Psoas muscle (tissue), 8 donors: ENCODE data around the gene EFNA2. TPM values are rescaled to one million over a fixed set of nuclear protein-coding genes. Genes with fewer than 3 reads are reported as not detected.

ENCODE experiments used
- ATAC-seq, 4 donors: fragments of 200-7000 bp; cut with Tn5 transposase; one replicate each; pipeline ENCODE4 v1.9.1; 2020; ENCODE audit warnings: moderate library complexity in 3 of 4, mild to moderate bottlenecking in 2 of 4
- DNase-seq, 2 donors: peaks; one replicate each; pipeline ENCODE4 v3.0.0-alpha.2; 2020
- H3K27ac ChIP-seq: fragments of 200-600 bp; one replicate; pipeline ENCODE4 v1.8.0; 2022
- H3K27me3 ChIP-seq, 3 donors: fragments of 200-600 bp in 1 of 3; one replicate each; pipeline versions ENCODE4 v1.6.1 to v1.8.0; 2013 to 2022; ENCODE audit warnings: low read length in 2 of 3, mild to moderate bottlenecking in 2 of 3, moderate library complexity in 1 of 3; ENCODE audit not compliant: insufficient read depth in 3 of 3
- H3K36me3 ChIP-seq, 2 donors: fragments of 200-600 bp in 1 of 2; one replicate each; pipeline versions ENCODE4 v1.6.1 to v1.8.0; 2013 to 2022; ENCODE audit warnings: low read depth in 1 of 2, mild to moderate bottlenecking in 1 of 2, moderate library complexity in 1 of 2; ENCODE audit not compliant: insufficient read depth in 1 of 2
- H3K4me1 ChIP-seq: fragments of 200-600 bp; one replicate; pipeline ENCODE4 v1.8.0; 2022
- H3K4me3 ChIP-seq: fragments of 200-600 bp; one replicate; pipeline ENCODE4 v1.8.0; 2022; ENCODE audit warnings: mild to moderate bottlenecking
- H3K9me3 ChIP-seq: fragments of 200-600 bp; one replicate; pipeline ENCODE4 v1.8.0; 2022
- WGBS, 3 donors: extraction: QIAGEN DNeasy Blood & Tissue Kit; methylation state at CpG; one replicate each; pipeline versions ENCODE4 v1.1.6 to v1.1.7; 2013; 5-methylcytosine and 5-hydroxymethylcytosine counted together
- intact Hi-C, 2 donors: fragments of 100-400 bp; cut with DNase I; formaldehyde crosslinking; loops; one replicate each; pipeline versions ENCODE4 v1.11.0 to v1.14.2; 2022
- polyA plus RNA-seq, 3 donors: library from polyadenylated mRNA; stranded (reverse); fragments of 200-250 nt; gene quantifications; one replicate each; pipeline ENCODE4 v1.2.3, GENCODE V29; 2013
- total RNA-seq, 4 donors: library from RNA; stranded (reverse); fragmentation: NEBNext Ultra II Directional in 2 of 4; extraction: Animal tissue kit (Norgen Biotek cat#: 25700) in 2 of 4; gene quantifications; one replicate each; pipeline versions ENCODE4 v1.2.1 to v1.2.4, GENCODE V29; 2021 to 2023
- TF ChIP-seq, protein P1 (sequence below): fragments of 200-600 bp; IDR thresholded peaks from one replicate; pipeline ENCODE4 v1.8.0; 2022; ENCODE audit warnings: antibody characterized with exemption
- donor health status: healthy with polysubstance abuse.
- donor health status: DM: no; HTN: no; CAD: no; lungs with moderate emphysema.
- donor health status: Bipolar disorder and iron deficiency.
- donor health status: healthy.
- donor health status: DM: yes; HTN: yes; CAD: no.
- donor health status: DM: no; HTN: no; CAD: no.
- donor health status: DM: no; HTN: no; CAD: no.
- donor health status: DM: yes; HTN: yes; CAD: no.

The EFNA2 gene
- total and polyA plus RNA-seq, 7 donors = not detected

DNA sequence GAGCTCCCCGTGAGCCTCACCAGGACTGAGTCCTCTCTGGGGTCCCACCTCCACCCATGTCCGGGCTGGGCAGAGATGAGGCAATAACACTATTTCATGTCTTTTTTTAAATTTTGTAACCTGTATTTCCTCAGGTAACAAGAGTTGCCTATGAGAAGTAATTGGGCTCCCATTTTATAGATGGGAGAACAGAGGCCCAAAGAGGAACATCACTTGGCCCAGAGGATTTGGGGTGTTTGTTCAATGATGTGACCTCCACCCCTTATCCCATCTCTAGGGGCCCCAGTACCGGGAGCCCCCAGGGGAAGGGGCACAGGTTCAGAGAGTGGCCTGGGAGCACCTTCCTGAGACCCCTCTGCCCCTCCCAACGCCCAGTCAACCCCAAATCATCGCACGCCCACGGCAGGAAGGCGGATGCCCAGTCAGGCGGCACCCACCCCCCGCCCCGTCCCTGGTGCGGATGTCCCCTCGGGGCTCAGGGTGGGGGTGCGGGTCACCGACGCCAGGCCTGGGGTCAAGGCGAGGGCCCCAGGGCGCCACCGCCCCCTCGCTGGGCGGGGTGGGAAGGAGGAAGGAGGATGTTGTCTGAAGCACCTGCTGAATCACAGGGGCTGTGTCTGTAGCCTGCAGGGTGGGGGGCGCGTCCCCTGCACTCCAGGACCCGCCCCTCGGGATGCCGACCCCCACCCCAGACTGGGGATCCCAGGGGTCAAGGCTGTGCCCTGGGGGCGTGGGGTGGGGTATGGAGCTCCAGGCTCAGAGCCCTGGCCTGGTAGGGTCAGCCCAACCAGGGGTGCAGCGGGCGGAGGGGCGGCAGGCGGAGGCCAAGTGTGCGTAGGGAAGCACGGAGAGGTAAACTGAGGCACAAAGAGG lies 25.6 kb upstream of the EFNA2 start:
- peaks cover 52% of the 10 kb centered on the region for H3K4me1 ChIP-seq
- H3K27me3 ChIP-seq = no peaks in the 10 kb centered on the region
- H3K4me3 ChIP-seq = peak overlapping the region; percentile 78
- no peaks in the 10 kb centered on the region for H3K9me3 ChIP-seq
- H3K27ac ChIP-seq = peak overlapping the region; percentile 85
- intact Hi-C loops = no loop called here
- TF ChIP-seq, protein P1, sequence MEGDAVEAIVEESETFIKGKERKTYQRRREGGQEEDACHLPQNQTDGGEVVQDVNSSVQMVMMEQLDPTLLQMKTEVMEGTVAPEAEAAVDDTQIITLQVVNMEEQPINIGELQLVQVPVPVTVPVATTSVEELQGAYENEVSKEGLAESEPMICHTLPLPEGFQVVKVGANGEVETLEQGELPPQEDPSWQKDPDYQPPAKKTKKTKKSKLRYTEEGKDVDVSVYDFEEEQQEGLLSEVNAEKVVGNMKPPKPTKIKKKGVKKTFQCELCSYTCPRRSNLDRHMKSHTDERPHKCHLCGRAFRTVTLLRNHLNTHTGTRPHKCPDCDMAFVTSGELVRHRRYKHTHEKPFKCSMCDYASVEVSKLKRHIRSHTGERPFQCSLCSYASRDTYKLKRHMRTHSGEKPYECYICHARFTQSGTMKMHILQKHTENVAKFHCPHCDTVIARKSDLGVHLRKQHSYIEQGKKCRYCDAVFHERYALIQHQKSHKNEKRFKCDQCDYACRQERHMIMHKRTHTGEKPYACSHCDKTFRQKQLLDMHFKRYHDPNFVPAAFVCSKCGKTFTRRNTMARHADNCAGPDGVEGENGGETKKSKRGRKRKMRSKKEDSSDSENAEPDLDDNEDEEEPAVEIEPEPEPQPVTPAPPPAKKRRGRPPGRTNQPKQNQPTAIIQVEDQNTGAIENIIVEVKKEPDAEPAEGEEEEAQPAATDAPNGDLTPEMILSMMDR = no peak
- peaks cover 7 to 34% of the 10 kb centered on the region in 2 donors for H3K36me3 ChIP-seq
- peak; percentile 4 to 13 (median 12) for ATAC-seq
- WGBS, 3 donors = 25 to 32% (median 28%) methylated on average over 28 to 33 of the region's 33 CpGs
- DNase-seq = peak in 1 of 2 donors; percentile 60

DNA sequence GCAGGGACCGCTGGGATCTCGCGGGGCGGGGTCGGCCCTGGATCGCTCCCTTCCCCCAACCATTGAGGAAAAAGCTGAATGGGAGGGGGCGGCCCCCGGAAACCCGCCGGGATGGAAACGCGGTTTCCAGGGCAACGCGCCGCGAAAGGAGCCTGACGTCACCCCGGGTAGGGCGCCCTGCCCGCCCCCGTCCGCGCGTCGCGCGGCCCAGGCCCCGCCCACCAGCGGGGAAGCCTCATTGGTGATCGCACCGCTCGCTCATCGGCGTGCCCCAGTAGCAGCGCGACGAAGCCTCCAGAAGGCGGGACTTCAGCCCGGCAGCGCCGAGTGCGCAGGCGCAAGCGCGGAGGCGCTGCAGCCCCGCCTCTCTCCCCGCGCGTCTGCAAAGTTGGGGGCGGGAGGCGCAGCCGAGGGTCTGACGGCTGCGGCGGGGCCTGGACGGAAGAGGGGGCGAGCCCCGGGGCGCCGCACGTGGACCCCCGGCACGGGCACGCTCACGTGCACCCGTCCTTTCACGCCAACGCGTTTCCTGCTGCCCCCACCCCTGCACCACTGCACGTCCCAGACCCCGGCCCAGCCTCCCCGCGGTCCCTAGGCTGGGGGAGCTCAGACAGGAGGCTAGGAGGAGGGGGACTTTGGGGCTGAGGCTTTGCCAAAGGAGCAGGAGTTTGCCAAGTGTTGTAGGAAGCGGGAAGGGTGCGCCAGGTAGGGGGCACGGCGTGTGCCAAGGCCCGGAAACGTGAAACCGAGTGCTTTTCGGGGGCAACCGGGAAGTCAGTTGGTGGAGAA lies 24.7 kb upstream of the EFNA2 start:
- TF ChIP-seq, protein P1 = no peak
- no peaks in the 10 kb centered on the region for H3K27me3 ChIP-seq
- DNase-seq = peak; percentile 96 to 99
- H3K4me1 ChIP-seq = peaks cover 46% of the 10 kb centered on the region
- peaks cover 0 to 26% of the 10 kb centered on the region in 2 donors for H3K36me3 ChIP-seq
- peak overlapping the region; percentile 85 for H3K27ac ChIP-seq
- ATAC-seq = peak; percentile 67 to 84 (median 76)
- H3K9me3 ChIP-seq = no peaks in the 10 kb centered on the region
- intact Hi-C loops = no loop called here
- WGBS, 3 donors = 0 to 1% (median 0%) methylated on average over 73 to 83 of the region's 83 CpGs
- peak overlapping the region; percentile 78 for H3K4me3 ChIP-seq

DNA sequence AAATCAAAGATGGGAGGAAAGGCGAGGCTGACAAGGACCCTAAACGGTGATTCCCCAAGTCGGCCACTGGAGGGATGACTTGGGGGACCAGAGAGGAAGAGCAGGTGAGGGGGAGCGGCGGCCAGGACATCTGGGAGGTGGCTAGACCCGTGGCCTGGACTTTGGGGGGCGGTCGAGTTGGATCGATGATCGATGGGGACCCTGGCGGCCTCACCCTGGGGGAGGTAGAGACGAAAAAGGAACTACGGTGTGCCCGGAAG lies 24.2 kb upstream of the EFNA2 start:
- intact Hi-C loops = no loop called here
- TF ChIP-seq, protein P1 = no peak
- Histone ChIP-seq H3K27me3 (no peaks in the 10 kb centered on the region), H3K9me3 (no peaks in the 10 kb centered on the region), H3K36me3 (peaks cover 0 to 21% of the 10 kb centered on the region in 2 donors), H3K4me3 (peak overlapping the region; percentile 78), H3K27ac (peak overlapping the region; percentile 85), H3K4me1 (peaks cover 47% of the 10 kb centered on the region)
- 8 to 20% (median 13%) methylated on average over 14 of the region's 14 CpGs for WGBS, 3 donors
- no peak for ATAC-seq
- DNase-seq = peak in 1 of 2 donors; percentile 62

DNA sequence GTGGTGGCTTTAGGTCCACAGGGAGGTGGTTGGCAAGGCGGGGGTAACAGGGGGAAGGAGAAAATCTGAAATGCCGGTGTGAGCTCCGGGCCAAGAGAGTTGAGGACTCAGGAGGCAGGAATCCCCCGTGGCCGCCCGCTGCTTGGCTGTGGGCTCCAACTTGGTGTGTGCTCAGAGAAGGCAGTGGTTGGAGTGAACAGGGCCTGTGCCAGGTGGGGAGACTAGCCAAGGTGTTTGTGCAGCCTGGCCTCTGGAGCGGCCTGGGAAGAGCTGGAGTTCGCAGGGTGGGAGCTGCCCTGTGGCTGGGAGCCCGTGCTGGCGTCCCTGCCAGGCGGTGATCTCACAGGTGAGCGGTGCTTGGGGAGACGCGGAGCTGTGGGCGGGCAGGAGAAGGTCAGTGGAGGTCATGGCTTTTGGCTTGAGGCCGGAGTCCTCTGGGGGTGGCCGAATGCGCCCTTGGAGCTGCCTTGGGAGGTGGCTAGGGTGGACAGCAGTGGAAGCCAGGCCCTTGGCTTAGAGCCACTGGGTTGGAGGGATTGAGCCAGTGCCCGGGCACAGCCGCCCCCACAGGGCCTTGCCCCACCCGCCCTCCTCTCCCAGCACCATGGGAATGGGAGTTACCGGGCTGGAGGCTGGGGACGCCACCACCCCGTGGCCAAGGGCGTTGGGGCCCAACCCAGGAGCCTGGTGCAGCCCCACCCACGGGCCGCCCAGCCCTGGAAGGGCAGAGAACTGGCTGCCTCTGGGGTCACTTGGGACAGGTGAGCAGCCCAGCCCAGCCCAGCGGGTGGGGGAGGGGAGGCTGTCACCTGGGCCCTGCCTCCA lies 23.7 kb upstream of the EFNA2 start:
- Histone ChIP-seq H3K27me3 (no peaks in the 10 kb centered on the region), H3K9me3 (no peaks in the 10 kb centered on the region), H3K4me3 (peak overlapping the region; percentile 78), H3K36me3 (peaks cover 0 to 15% of the 10 kb centered on the region in 2 donors), H3K27ac (peak overlapping the region; percentile 85), H3K4me1 (peaks cover 49% of the 10 kb centered on the region)
- intact Hi-C loops = no loop called here
- WGBS, 3 donors = 11 to 20% (median 12%) methylated on average over 26 to 28 of the region's 28 CpGs
- TF ChIP-seq, protein P1 = no peak
- peak; percentile 77 to 87 for DNase-seq
- ATAC-seq = peak; percentile 8 to 52 (median 16)
